Parathyroid adenoma (tissue), 2 donors: ENCODE data around the gene ARHGAP18.

Experiments
- H2AFZ ChIP-seq: fragments of 300-600 bp; sonication (generic); one replicate; pipeline ENCODE4 v1.7.0; 2017; ENCODE audit warnings: antibody characterized with exemption, mild to moderate bottlenecking
- H3K27ac ChIP-seq: fragments of 300-600 bp; sonication (generic); one replicate; pipeline ENCODE4 v1.7.0; 2017
- H3K27me3 ChIP-seq: fragments of 300-600 bp; sonication (generic); one replicate; pipeline ENCODE4 v1.7.0; 2017; ENCODE audit warnings: low read length; ENCODE audit not compliant: control insufficient read depth, insufficient read depth
- H3K36me3 ChIP-seq: fragments of 300-600 bp; sonication (generic); one replicate; pipeline ENCODE4 v1.7.0; 2017; ENCODE audit warnings: low read length; ENCODE audit not compliant: control insufficient read depth, insufficient read depth
- H3K4me1 ChIP-seq: fragments of 300-600 bp; sonication (generic); one replicate; pipeline ENCODE4 v1.7.0; 2017; ENCODE audit warnings: control low read depth
- H3K4me2 ChIP-seq: fragments of 300-600 bp; sonication (generic); one replicate; pipeline ENCODE4 v1.7.0; 2017; ENCODE audit warnings: low read length
- H3K4me3 ChIP-seq: fragments of 300-600 bp; sonication (generic); one replicate; pipeline ENCODE4 v1.7.0; 2017; ENCODE audit warnings: low read depth, low read length
- H3K79me2 ChIP-seq: fragments of 300-600 bp; sonication (generic); one replicate; pipeline ENCODE4 v1.7.0; 2017; ENCODE audit warnings: control low read depth
- H3K9ac ChIP-seq: fragments of 300-600 bp; sonication (generic); one replicate; pipeline ENCODE4 v1.7.0; 2017; ENCODE audit warnings: mild to moderate bottlenecking
- H3K9me3 ChIP-seq: fragments of 300-600 bp; sonication (generic); one replicate; pipeline ENCODE4 v1.7.0; 2017; ENCODE audit warnings: low read length; ENCODE audit not compliant: control insufficient read depth
- CTCF ChIP-seq: fragments of 300-600 bp; sonication (generic); IDR thresholded peaks from one replicate; pipeline ENCODE4 v1.7.0; 2017; ENCODE audit warnings: antibody characterized with exemption, mild to moderate bottlenecking
- donor health status: primary hyperparathyroidism.

Gene ARHGAP18

DNA sequence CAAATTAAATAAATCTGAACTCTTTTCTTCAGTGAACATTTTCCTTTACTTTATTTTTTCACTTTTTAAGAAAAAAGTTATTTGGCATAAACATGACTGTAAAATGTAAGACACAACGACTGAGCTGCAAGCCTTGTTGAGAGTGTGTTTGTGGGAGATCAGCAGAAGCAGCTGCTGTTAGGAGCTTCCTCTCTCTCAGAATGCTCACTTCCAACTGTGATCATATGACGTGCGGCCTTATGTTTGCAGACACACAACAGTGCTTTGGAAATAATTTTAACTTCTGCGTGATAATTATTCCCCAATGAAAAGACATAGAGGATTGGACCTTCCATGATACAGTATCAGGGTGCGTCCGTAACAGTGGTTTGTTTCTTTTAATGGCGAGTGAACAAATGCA, 104.0 kb downstream of the ARHGAP18 start:
- H3K9me3 ChIP-seq = no peaks in the 10 kb centered on the region
- no peak overlapping the region for H2AFZ ChIP-seq
- no peak overlapping the region for H3K4me2 ChIP-seq
- H3K79me2 ChIP-seq = no peaks in the 10 kb centered on the region
- H3K36me3 ChIP-seq = no peaks in the 10 kb centered on the region
- TF ChIP-seq CTCF = no peak
- no peak overlapping the region for H3K9ac ChIP-seq
- no peaks in the 10 kb centered on the region for H3K27me3 ChIP-seq
- no peaks in the 10 kb centered on the region for H3K4me1 ChIP-seq
- no peak overlapping the region for H3K27ac ChIP-seq
- no peak overlapping the region for H3K4me3 ChIP-seq

- Histone ChIP-seq H3K9me3 (no peaks in the 10 kb centered on the region), H3K9ac (no peak overlapping the region), H3K4me1 (no peaks in the 10 kb centered on the region), H3K36me3 (no peaks in the 10 kb centered on the region), H3K27me3 (no peaks in the 10 kb centered on the region), H3K4me2 (no peak overlapping the region), H3K79me2 (no peaks in the 10 kb centered on the region), H2AFZ (no peak overlapping the region), H3K4me3 (no peak overlapping the region), H3K27ac (no peak overlapping the region)
- no peak for TF ChIP-seq CTCF
These were observed 104.9 kb downstream of the ARHGAP18 start for GRCh38 chr6:129605095-129605494.

- Histone ChIP-seq H3K36me3 (no peaks in the 10 kb centered on the region), H3K27me3 (no peaks in the 10 kb centered on the region), H2AFZ (no peak overlapping the region), H3K4me1 (no peaks in the 10 kb centered on the region), H3K4me2 (no peak overlapping the region), H3K79me2 (no peaks in the 10 kb centered on the region), H3K4me3 (no peak overlapping the region), H3K27ac (no peak overlapping the region), H3K9ac (no peak overlapping the region), H3K9me3 (no peaks in the 10 kb centered on the region)
- TF ChIP-seq CTCF = no peak
These were observed 105.7 kb downstream of the ARHGAP18 start for GRCh38 chr6:129604321-129604720.

GRCh38 chr6:129603741-129604140, 106.2 kb downstream of the ARHGAP18 start:
- no peaks in the 10 kb centered on the region for H3K27me3 ChIP-seq

More at GRCh38 chr6:129603741-129604140, 106.2 kb downstream of the ARHGAP18 start:
- H3K79me2 ChIP-seq = no peaks in the 10 kb centered on the region
- no peaks in the 10 kb centered on the region for H3K9me3 ChIP-seq
- no peak overlapping the region for H3K27ac ChIP-seq
- no peak overlapping the region for H3K4me3 ChIP-seq
- TF ChIP-seq CTCF = no peak
- H3K4me1 ChIP-seq = no peaks in the 10 kb centered on the region
- H2AFZ ChIP-seq = no peak overlapping the region
- no peak overlapping the region for H3K9ac ChIP-seq
- H3K4me2 ChIP-seq = no peak overlapping the region
- no peaks in the 10 kb centered on the region for H3K36me3 ChIP-seq
